Right lobe of liver (tissue), 4 donors: Measurements from ENCODE around the gene PEX3.

Experiments used
- POLR2A ChIP-seq: fragments of 450-650 bp; IDR thresholded peaks from one replicate; pipeline ENCODE4 v1.6.1; 2017; ENCODE audit warnings: antibody characterized with exemption, mild to moderate bottlenecking
- TF ChIP-seq, protein P1 (sequence below), 4 donors: fragments of 200-600 bp in 3 of 4; fragments of 450-650 bp in 1 of 4; IDR thresholded peaks; one replicate each; pipeline versions ENCODE4 v1.5.1 to v1.8.0; 2016 to 2022; ENCODE audit warnings: antibody characterized with exemption in 4 of 4, mild to moderate bottlenecking in 2 of 4
- donor health status: DM: no; HTN: no; CAD: no.
- donor health status: DM: no; HTN: no; CAD: no.
- donor health status: DM: no; HTN: yes; CAD: no.

DNA sequence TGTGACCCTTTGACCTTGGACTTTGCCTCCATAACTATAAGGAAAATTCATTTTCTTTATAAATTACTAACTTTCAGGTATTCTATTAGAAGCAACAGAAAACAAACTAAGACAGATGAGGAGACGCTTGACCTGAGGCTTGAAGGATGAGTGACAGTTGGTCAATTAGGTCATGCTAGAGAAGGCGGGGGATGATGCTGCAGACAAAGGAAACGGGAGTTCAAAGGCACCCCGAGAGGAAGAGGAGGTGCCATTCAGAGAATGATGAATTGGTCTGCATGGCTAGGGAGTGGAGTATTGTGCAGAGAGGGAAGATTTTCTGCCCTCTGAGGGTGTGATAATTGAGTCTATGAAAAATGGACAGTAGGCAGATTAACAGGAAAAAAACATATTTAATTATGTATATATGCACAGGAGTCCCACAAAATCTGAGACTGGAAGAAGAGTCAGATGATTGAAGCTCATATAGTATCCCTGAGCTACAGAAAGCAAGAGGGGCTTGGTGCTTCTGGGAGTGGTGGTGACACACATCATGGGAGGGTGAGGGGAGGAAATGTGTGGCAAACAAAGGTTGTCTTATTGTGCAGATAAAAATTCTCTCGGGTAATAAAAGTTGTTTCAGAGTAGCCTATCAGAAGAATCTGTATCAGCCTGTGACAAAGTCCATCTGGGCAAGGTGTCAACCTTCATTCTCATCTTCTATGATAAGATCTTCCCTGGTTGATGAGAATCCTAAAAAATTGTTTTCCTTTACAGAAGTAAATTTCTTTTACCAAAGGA, 81.3 kb downstream of the PEX3 start:
- TF ChIP-seq, protein P1, sequence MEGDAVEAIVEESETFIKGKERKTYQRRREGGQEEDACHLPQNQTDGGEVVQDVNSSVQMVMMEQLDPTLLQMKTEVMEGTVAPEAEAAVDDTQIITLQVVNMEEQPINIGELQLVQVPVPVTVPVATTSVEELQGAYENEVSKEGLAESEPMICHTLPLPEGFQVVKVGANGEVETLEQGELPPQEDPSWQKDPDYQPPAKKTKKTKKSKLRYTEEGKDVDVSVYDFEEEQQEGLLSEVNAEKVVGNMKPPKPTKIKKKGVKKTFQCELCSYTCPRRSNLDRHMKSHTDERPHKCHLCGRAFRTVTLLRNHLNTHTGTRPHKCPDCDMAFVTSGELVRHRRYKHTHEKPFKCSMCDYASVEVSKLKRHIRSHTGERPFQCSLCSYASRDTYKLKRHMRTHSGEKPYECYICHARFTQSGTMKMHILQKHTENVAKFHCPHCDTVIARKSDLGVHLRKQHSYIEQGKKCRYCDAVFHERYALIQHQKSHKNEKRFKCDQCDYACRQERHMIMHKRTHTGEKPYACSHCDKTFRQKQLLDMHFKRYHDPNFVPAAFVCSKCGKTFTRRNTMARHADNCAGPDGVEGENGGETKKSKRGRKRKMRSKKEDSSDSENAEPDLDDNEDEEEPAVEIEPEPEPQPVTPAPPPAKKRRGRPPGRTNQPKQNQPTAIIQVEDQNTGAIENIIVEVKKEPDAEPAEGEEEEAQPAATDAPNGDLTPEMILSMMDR (IDR thresholded peaks at IDR 0.05): no peak
- no peak for TF ChIP-seq POLR2A
